Activated B cell treated with CpG ODN at 0.5 μM for 24 hours (primary cell): ENCODE results near the gene GLA. TPM values are rescaled to one million over a fixed set of nuclear protein-coding genes. Genes with fewer than 3 reads are reported as not detected.

Experiments
- ATAC-seq: fragments of 200-7000 bp; cut with Tn5 transposase; one replicate; pipeline ENCODE4 v1.10.0; 2021; ENCODE audit warnings: low read depth, mild to moderate bottlenecking, moderate library complexity
- CTCF ChIA-PET: fragments of 350-600 bp; sonication (Branson Sonifier 250); formaldehyde crosslinking; loops from one replicate; lab custom pipeline; 2021; ENCODE audit warnings: antibody characterized with exemption; lab: Charles Lee
- POLR2A ChIA-PET: fragments of 350-600 bp; sonication (Branson Sonifier 250); formaldehyde crosslinking; loops from one replicate; lab custom pipeline; 2021; ENCODE audit warnings: antibody characterized with exemption; lab: Charles Lee
- DNase-seq: peaks from one replicate; pipeline ENCODE4 v3.0.0; 2022
- H3K27ac Mint-ChIP-seq: one replicate; pipeline ENCODE4 v1.8.0; 2020; ENCODE audit warnings: mixed read lengths
- H3K27me3 Mint-ChIP-seq: one replicate; pipeline ENCODE4 v1.8.0; 2021; ENCODE audit warnings: mixed read lengths
- H3K36me3 Mint-ChIP-seq: one replicate; pipeline ENCODE4 v1.8.0; 2021; ENCODE audit warnings: low read depth, mixed read lengths
- H3K4me1 Mint-ChIP-seq: one replicate; pipeline ENCODE4 v1.8.0; 2021; ENCODE audit warnings: mixed read lengths
- H3K4me3 Mint-ChIP-seq: one replicate; pipeline ENCODE4 v1.8.0; 2020; ENCODE audit warnings: mild to moderate bottlenecking, mixed read lengths
- H3K9me3 Mint-ChIP-seq: one replicate; pipeline ENCODE4 v1.8.0; 2020; ENCODE audit warnings: mixed read lengths
- intact Hi-C: fragments of 100-400 bp; cut with micrococcal nuclease; formaldehyde crosslinking; loops from one replicate; pipeline ENCODE4 v1.15.1; 2024
- total RNA-seq: library from RNA; stranded (reverse); gene quantifications from 2 replicates; pipeline ENCODE4 v1.2.3, GENCODE V29; 2022
- TF ChIP-seq, protein P1 (sequence below): fragments of 200-600 bp; IDR thresholded peaks from one replicate; pipeline ENCODE4 v1.8.0; 2022; ENCODE audit warnings: antibody characterized with exemption, mild to moderate bottlenecking

The GLA gene
- total RNA-seq, 1 donor from 2014 or later, result 32.2 TPM

DNA sequence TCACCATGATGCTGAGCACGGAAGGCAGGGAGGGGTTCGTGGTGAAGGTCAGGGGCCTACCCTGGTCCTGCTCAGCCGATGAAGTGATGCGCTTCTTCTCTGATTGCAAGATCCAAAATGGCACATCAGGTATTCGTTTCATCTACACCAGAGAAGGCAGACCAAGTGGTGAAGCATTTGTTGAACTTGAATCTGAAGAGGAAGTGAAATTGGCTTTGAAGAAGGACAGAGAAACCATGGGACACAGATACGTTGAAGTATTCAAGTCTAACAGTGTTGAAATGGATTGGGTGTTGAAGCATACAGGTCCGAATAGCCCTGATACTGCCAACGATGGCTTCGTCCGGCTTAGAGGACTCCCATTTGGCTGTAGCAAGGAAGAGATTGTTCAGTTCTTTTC lies 4.3 kb upstream of the GLA start:
- intact Hi-C loops, result no loop called here
- peak overlapping the region; percentile 41 for H3K4me3 Mint-ChIP-seq
- TF ChIP-seq, protein P1, sequence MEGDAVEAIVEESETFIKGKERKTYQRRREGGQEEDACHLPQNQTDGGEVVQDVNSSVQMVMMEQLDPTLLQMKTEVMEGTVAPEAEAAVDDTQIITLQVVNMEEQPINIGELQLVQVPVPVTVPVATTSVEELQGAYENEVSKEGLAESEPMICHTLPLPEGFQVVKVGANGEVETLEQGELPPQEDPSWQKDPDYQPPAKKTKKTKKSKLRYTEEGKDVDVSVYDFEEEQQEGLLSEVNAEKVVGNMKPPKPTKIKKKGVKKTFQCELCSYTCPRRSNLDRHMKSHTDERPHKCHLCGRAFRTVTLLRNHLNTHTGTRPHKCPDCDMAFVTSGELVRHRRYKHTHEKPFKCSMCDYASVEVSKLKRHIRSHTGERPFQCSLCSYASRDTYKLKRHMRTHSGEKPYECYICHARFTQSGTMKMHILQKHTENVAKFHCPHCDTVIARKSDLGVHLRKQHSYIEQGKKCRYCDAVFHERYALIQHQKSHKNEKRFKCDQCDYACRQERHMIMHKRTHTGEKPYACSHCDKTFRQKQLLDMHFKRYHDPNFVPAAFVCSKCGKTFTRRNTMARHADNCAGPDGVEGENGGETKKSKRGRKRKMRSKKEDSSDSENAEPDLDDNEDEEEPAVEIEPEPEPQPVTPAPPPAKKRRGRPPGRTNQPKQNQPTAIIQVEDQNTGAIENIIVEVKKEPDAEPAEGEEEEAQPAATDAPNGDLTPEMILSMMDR, result no peak
- H3K27ac Mint-ChIP-seq, result peak overlapping the region; percentile 50
- DNase-seq (no peak), ATAC-seq (no peak)
- H3K9me3 Mint-ChIP-seq, result no peaks in the 10 kb centered on the region
- POLR2A ChIA-PET, result interaction anchor here (0.5 to 4.8 kb wide), 3 partner anchors 21 to 520 kb away, joined by 4 to 23 read pairs (median 4); partner anchors contain the start of genes RPL36A and ZMAT1
- H3K4me1 Mint-ChIP-seq, result peaks cover 54% of the 10 kb centered on the region
- no peaks in the 10 kb centered on the region for H3K27me3 Mint-ChIP-seq
- H3K36me3 Mint-ChIP-seq, result peaks cover 38% of the 10 kb centered on the region
- CTCF ChIA-PET, result no interaction called here

DNA sequence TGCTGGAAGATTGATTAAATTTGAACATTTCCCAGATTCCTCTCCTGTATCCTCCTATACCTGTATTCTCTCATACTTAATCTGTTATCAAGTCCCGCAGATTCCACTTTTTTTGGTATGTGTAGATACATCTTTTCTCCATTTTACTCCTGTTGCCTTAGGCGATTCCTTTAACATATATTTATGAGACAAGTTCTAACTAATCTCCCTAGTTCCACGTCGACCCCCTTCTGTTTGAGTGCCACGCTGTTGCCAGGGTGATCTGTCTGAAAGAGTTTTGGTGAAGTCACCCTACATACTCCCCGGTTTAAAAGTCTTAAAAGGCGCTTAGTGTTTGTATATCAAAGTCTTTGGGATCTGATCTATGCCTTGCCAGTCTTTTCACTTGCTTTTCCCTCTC lies 2.7 kb upstream of the GLA start:
- Mint-ChIP-seq H3K36me3 (peaks cover 38% of the 10 kb centered on the region), H3K4me3 (peak overlapping the region; percentile 46), H3K4me1 (peaks cover 55% of the 10 kb centered on the region), H3K27me3 (no peaks in the 10 kb centered on the region), H3K27ac (peak overlapping the region; percentile 11), H3K9me3 (no peaks in the 10 kb centered on the region)
- TF ChIP-seq, protein P1, result no peak
- DNase-seq (no peak), ATAC-seq (no peak)
- ChIA-PET POLR2A (no interaction called here), CTCF (no interaction called here)
- intact Hi-C loops, result no loop called here

DNA sequence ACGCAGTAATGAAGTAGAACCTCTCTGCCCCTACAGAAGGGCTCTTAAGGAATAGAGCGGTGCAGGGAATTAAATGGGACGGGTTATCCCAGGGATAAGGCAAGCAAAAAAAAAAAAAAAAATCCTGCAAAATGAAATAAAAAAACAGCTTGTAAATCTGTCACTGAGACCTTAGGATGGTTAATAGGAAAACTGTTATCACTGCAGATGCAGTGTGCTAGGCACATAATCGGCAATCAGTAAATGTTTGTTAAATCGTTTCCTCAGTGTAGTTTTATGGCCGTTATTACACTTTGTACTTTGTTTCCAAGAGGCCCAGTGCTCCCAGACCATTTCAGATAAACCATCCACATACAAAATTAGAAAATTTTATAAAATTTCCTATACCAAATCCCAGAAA lies 1.3 kb upstream of the GLA start:
- ChIA-PET CTCF (no interaction called here), POLR2A (interaction anchor here (0.6 to 1.0 kb wide), 3 partner anchors 19 to 523 kb away, joined by 3 to 7 read pairs (median 4); partner anchors contain the start of gene ZMAT1)
- H3K27me3 Mint-ChIP-seq, result no peaks in the 10 kb centered on the region
- H3K27ac Mint-ChIP-seq, result peak overlapping the region; percentile 99
- TF ChIP-seq, protein P1, result no peak
- intact Hi-C loops, result loop anchor here (5.0 to 10.0 kb wide), 4 partner anchors 37 to 1243 kb away; partner anchors contain the start of genes CSTF2, GPRASP1 and TRMT2B
- peak overlapping the region; percentile 88 for H3K4me3 Mint-ChIP-seq
- peaks cover 47% of the 10 kb centered on the region for H3K4me1 Mint-ChIP-seq
- no peak for DNase-seq
- H3K9me3 Mint-ChIP-seq, result no peaks in the 10 kb centered on the region
- ATAC-seq, result no peak
- H3K36me3 Mint-ChIP-seq, result peaks cover 38% of the 10 kb centered on the region

DNA sequence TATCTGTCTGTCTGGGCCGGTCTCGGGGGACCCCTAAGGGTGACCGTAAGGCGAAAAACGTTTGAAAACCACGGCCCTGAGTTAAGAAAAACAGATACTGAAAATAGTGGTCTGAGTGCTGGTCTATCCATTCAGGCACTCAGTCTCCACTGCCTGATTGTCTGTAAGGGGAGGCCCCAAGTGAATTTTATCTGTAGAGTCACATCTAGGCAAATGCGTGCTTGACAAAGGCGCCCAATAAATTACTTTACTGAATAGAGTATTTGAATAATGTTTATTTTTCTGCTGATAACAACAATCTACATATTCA lies 762 bp upstream of the GLA start:
- ChIA-PET POLR2A (interaction anchor here (1.0 to 1.6 kb wide), 3 partner anchors 18 to 523 kb away, joined by 3 to 12 read pairs (median 5); partner anchors contain the start of genes RPL36A and ZMAT1), CTCF (no interaction called here)
- H3K4me1 Mint-ChIP-seq, result peaks cover 43% of the 10 kb centered on the region
- H3K9me3 Mint-ChIP-seq, result no peaks in the 10 kb centered on the region
- ATAC-seq, result no peak
- peak overlapping the region; percentile 88 for H3K4me3 Mint-ChIP-seq
- H3K27ac Mint-ChIP-seq, result peak overlapping the region; percentile 99
- H3K36me3 Mint-ChIP-seq, result peaks cover 43% of the 10 kb centered on the region
- TF ChIP-seq, protein P1, result no peak
- DNase-seq, result no peak
- no peaks in the 10 kb centered on the region for H3K27me3 Mint-ChIP-seq
- intact Hi-C loops, result loop anchor here (1.0 to 10.0 kb wide), 7 partner anchors 18 to 1244 kb away; partner anchors contain the start of genes BTK, CSTF2, GPRASP1 and TIMM8A

DNA sequence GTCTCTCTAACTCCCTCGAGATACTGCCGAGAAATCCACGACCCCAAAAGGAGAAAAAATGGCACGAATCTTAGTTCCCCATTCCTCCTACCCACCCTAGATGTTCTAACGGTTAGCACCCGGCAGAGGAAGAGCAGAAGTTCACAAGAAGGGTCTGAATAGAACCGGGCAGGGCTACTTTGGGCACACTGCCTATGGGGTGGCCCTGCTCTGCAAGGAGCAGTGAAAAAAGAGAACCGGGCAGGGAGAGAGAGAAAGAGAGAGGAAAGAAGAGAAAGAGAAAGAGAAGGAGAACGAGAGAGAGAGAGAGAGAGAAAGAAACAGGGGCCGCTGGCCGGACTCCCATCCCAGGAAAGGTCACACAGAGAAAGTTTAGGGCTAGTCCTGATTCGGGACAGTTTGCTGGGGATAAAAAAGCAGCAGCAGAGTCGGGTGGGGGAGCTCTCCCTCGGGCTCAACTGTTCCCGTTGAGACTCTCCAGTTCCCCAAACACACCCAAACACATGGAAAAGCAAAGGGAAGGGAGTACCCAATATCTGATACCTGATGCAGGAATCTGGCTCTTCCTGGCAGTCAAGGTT lies 468 bp downstream of the GLA start:
- POLR2A ChIA-PET, result interaction anchor here (0.7 to 1.6 kb wide), 10 partner anchors 11 to 526 kb away, joined by 3 to 12 read pairs (median 4); partner anchors contain the start of genes RPL36A, TIMM8A and ZMAT1
- no peak for DNase-seq
- peak overlapping the region; percentile 88 for H3K4me3 Mint-ChIP-seq

More for the DNA sequence above, 468 bp downstream of the GLA start:
- intact Hi-C loops, result loop anchor here (1.0 to 10.0 kb wide), 5 partner anchors 11 to 1245 kb away; partner anchors contain the start of genes CSTF2, GPRASP1 and TRMT2B
- no peak for ATAC-seq
- peaks cover 35% of the 10 kb centered on the region for H3K36me3 Mint-ChIP-seq
- H3K4me1 Mint-ChIP-seq, result peaks cover 31% of the 10 kb centered on the region
- H3K9me3 Mint-ChIP-seq, result no peaks in the 10 kb centered on the region
- H3K27ac Mint-ChIP-seq, result peak overlapping the region; percentile 99
- CTCF ChIA-PET, result interaction anchor here (1.3 kb wide), 1 partner anchor 17 kb away, joined by 8 read pairs; the partner anchor contains the start of gene RPL36A
- TF ChIP-seq, protein P1, result no peak
- H3K27me3 Mint-ChIP-seq, result no peaks in the 10 kb centered on the region
